DMS 273 treated with DMSO at 0.1 percent for 48 hours (cell line): ENCODE measurements around the gene CCDC102A.

Experiments used
- DNase-seq: peaks from one replicate; lab custom pipeline; 2025; lab: John Stamatoyannopoulos, UW

The CCDC102A gene

DNA sequence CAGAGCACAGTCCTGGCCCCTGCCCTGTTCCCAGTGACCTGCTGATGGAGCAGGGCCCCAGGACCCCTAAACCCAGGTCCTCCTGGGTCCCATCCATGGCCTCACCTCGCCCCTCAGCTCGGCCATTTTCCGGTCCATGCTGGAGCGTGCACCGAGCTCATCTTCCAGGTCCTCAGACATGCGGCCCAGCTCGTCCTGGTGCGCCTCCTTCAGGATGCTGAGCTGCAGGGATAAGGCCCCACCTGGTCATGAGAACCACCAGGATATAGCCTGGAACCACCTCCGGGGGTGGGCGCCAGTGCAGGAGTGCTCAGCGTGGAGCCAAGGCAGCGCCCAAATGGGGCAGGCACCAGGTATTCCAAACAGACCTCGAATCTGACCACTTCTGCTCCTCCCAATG lies 17.9 kb downstream of the CCDC102A start:
- no peak for DNase-seq

DNA sequence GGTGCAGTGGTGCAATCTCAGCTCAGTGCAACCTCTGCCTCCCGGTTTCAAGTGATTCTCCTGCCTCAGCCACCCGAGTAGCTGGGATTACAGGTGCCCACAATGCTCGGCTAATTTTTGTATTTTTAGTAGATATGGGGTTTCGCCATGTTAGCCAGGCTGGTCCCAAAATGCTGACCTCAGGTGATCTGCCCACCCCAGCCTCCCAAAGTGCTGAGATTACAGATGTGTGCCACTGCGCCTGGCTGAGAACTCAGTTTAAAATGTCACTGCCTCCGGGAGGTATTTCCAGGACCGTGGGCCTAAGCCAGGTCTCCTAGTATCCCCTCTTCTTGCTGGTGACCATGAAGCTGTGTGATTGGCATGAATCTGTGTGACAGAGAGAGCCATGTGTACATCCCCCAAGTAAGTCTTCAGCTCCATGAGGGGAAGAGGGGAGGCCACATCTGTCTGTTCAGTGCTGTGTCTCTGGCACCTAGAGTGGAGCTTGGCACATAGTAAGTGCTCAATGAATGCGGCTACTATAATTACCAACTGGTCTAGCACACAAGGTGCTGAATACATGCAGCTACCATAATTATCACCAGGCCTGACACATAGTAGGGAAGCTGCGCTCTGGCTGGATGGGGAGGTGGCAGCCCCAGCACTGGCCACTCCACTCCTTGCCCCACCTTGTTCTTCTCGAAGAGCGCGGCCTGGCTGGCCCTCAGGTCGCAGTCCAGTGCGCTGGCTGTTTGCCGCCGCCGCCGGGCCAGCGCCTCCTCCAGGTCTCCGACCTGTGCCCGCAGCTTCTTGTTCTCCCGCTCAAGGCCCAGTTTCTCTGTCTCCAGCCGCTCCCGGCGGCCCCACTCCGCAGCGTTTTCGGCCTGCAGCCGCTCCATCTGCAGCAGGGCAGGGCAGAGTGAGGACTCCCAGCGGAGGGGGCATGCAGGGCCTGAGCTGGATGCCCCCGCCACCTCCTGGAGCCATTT lies 18.7 kb downstream of the CCDC102A start:
- DNase-seq: no peak

DNA sequence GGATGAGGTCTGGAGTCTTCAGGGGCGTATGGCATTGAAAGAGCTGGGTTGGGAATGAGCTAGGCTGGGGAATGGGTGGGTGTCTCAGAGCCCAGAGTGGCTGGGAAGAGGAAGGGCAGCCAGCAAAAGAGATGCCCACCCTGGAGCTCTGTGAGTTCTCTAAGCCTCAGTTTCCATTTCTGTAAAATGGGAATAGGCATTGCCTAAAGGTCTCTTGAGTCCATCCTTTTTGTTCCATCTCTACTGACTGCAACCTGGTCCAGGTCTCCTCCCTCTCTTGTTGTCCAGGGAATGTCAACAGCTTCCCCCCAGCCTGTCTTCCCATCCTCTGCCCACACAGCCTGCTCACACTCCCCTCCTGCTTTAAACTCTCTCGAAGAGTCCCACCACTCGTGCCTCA lies 19.6 kb downstream of the CCDC102A start:
- no peak for DNase-seq

DNA sequence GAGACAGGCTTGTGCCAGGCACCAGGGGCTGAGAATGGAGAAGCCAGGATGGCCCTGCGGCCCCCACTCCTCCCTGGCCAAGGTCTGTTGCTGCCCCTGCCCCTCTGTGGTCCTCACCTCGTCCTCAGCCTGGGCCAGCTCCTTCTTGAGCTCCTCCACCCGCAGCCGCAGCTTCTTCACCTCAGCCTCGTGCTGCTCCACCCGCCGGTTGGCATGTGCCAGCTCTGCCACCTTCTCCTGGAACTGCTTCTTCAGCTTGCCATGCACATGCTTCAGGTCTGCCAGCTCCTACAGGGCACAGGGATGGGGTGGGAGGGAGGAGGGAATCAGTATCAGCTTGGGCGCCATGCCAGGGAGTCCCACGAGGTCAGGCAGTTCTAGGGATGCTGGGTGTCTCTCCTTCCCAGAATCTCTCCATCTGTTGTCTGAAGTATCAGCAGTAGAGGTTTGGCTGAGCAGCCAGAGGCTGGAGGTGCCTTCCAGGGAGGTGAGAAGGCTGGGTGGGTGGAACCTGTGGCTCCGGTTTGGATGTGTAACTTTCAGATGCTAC lies 20.1 kb downstream of the CCDC102A start:
- DNase-seq: peak; percentile 72

DNA sequence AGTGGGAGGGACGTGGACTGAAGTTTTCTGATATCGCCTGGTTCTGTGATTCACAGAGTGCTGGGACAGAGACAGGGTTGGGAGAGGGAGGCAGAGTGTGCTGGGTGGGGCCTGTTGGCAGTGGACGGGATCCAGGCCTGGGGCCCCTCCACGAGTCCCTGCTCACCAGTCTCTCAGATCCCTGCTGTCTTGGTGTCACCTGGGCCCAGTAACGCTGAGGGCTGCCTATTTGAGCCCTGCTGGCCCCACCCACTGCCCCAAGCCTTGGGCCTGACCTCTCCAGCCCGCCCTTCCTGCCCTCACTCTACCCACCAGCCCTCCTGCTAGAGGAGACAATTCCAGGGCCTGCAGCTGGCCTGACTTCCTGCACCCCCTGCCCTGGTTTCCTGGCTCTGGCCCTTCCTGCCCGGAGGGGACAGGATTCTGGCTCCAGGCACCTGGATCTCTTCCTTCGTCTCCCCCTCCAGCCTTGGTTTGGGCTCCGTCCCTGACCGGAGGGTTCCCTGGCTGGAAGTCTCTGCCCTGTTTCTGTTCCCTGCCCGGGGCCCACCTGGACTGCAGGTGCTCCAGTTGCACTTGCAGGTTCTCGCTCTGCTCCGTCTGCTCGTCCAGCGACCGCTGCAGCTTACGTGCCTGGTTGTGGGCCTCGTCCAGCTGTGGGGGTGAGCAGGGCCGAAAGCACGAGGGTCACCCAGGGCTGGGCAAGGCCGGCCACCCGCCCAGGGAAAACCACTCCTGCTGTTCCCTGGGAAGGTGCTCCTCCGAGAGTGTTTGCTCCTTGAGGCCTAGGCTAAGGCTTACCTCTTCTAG lies 21.4 kb downstream of the CCDC102A start:
- DNase-seq: no peak

DNA sequence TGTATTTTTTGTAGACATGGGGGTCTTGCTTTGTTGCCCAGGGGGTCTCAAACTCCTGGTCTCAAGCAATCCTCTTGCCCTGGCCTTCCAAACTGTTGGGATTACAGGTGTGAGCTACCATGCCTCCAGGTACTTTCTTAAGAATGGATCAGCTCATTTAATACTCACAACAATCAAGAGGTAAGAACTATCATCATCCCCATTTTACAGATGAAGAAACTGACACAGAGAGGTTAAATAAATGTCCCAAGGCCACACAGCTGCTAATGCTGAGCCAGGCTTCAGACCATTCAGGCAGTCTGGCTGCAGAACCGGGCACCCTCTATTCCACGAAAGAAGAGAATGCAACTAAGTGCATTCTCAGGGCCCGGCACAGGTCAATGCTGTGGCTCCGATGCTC lies 22.0 kb downstream of the CCDC102A start:
- DNase-seq: no peak

DNA sequence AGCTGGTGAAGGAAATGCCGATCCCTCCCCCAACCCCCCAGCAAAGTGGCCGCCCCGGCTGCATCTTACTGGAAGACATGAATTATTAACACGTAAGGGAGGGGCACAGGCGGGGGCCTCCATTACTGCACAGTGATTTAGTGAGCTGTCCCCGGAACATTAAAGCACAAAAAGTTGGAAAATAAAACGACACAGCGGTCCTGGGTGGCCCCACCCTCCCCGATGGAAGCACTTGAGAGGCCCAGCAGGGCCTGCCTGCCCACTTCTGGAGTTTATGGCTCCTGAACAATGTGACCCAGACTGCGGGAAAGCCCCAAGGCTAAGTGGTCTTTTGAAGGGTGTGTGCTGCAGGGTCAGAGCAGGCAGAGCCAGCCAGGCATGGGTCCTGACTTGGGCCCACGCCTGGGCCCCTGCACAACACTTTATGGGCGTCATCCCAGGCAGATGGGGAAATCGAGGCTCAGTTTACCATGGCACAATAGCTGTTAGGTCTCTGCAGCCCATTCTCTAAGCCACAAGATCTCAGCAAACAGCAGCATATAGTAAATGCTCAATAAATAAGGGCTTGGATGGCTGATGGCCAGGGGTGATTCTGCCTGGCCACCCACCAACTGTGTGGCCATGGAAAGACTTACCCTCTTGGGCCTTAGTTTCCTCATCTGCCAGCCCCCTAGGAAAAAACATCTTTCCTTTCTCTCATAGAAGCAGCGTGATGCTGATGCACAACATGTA lies 22.8 kb downstream of the CCDC102A start:
- no peak for DNase-seq

DNA sequence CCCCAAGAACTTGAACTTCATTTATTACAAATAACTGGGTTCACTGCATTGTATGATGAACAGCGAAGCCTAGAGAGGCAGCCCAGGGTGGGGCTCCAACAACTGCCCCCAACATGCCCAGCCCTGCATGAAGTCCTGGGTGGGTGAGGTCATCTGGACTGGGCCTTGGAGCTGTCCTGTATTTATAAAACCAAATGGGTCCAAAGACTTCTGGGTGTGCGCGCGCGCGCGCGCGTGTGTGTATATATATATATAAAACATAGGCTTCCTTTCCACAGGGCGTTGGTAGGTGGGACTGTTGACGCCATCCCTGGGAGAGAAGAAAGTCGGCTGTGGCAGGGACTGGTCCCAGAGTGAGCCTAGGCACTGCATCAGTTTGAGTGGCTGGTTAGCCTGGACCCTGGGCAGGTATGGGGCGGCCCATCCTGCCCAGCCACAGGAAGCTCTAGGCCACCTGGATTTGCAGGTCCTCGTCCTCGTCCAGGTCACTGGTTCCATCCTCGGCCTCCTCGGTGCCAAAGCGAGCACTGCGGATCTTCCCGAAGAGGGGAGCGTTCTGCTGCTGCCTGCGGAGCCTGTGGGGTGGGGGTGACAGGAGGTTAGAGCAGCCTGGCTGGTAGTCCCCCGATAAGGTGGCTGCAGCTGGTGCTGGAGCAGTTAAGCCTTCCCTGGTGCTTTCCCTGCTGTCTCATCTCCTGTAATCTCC lies 23.9 kb downstream of the CCDC102A start:
- no peak for DNase-seq

DNA sequence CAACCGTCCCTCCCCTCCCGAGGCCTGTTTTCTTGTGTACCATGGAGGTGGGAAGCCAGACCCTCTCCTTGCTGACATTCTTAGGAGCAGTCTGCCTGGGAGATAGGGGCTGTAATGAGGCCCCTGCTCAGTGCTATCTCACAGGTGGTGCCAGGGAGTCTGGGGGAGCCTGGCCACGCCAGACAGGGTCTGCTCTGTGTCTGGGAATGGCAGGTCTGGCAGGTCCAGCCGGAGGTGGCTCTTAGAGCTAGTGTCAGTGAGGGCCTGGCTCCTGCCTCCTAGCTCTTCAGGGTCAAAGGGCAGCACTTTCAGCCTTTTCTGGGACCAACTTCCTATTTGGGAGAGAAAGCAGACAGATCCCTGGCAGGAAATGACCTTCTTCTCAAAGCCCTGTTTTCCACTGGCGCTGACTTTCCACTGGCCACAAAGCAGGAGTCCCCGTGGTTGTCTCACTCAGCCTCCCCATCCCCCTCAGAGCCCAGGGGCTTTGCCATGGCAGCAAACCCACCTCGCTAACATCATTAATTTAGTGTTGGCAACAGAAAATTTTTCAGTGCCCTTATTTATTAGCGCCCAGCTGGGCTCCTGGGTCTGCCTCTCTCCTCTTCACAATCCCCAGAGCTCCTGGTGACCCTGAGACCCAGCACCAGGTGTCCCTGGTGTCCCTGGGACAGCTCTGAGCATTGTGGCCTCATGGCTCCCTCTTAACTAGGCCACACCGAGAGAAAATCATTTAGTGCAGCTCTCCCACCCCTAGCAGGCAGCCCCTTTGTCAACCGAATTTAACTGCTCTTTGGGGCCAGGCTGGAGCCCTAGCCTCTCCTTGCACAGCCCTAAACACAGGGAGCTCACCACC lies 26.1 kb downstream of the CCDC102A start:
- no peak for DNase-seq

DNA sequence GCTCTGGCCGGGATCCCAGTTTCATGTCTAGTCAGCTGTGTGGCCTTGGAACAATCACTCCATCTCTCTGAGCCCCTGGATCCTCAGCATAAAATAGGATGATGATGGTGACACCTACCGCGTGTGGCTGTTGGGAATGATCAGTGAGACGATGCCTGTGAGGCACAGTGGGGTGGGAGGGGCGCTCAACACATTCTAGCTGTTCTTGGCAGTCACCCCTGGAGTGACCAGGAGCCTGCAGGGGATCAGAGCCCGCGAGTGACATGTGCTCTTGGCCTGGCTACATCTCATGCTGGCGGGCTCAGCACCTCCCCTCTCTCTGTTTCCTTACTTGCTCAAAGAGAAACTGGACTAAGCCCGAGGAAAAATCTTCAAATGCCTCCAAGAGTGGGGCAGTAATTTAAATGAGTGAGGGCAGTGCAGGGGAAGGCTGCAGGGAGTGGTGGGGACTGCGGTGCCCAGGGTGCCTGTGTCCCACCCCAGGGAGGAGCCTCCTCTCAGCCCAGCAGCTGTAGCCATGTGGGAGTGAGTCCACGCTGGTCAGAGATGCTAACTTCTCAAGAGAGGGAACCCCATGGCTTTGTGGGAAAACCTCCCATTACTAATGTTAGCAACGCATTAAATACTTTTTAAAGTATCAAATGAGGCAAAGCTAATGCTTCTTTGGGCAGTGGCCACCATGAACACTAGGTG lies 27.0 kb downstream of the CCDC102A start:
- DNase-seq: no peak

DNA sequence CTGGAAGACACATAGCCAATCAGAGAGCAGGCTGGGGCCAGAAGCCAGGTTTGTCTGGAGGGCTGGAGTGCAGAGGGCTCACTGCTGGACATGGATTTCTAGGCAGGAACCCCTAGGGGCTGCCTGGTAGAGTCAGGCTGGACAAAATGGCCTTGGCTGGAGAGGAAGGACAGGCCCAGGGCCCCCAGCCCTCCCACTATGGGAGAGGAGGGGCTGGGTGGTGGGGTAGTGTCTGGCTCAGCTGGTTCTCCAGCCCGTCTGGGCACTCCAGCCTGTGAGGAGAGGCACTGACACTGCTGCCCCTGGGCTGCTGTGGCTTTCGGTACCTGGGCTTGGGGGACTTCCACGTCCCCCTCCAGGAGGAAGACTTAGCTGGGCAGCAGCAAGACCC lies 28.3 kb downstream of the CCDC102A start:
- DNase-seq: no peak

DNA sequence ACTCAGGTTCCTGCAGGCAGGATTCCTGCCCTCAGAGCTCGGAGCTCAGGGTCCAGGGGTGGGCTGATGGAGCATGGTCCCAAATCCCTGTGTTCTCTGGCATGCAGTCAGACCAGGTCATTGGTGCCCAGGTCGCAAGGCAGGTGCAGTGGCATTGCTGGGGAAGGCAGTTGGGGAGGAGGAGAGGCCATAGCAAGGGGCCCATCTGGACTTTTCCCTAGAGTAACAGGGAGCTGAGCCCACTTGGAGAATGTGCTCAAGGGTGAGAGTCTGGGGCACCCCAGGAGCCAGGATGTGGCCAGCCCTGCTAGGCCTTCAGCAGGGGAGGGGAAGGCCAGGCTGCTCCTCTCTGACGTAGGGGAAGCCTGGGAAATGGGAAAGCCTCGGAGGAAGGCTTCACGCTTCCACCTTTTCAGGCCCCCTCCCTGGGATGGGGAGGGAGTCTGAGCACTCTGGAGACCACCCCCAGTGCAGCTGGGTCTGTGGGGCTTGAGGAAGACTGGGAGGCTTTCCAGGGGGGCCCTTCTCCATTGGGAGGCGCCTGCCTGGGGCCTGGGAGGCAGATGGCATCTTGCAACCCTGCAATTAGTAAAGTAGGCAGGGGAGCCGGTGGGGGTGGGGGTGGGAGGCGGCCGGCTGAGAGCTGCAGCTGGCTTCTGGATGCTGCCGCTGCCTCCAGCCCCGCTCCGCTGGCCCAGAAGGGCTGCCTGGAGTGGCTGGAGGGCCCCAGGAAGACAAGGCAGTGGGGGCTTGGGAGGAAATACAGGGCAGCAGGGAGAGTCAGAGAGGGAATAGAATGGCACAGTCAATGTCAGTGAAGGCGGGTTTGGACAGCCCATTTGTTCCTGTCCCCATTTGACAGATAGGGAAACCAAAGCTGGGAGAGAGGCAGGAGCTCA lies 29.0 kb downstream of the CCDC102A start:
- DNase-seq: peak; percentile 55

DNA sequence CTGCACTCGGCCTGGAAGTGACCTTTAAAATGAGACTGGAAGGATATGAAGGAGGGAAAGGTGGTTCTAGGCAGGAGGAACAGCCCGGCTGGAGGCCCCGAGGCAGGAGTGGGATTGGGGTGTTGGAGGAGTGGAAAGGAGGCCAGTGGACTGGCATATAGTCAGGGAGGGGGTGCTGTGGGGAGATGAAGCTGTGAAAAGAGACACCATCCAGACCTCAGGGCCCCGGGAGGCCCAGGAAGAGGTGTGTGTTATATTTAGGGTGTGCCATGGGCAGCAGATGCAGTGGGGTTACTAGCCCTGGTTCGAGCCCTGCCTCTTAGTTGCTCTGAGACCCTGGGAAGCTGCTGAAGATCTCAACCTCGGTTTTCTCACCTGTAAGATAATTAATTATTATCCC lies 31.2 kb downstream of the CCDC102A start:
- DNase-seq: no peak

DNA sequence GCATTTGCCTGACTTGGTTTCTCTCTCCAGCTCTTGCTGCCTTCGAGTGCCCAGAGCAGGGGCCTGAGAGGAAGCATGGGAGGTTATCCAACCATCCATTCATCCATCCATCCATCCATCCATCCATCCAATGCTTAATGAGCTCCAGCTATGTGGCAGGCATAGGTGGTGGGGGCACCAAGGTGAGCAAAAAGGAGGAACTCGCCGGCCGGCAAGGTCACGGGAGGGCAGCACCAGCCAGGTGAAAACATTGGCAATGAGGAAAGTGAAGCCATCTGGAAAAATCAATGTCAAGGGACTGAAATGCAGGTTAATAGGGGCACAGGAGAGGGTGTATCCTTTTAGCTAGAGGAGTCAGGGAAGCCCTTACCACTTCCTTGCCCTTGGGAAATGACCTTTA lies 31.9 kb downstream of the CCDC102A start:
- DNase-seq: no peak

DNA sequence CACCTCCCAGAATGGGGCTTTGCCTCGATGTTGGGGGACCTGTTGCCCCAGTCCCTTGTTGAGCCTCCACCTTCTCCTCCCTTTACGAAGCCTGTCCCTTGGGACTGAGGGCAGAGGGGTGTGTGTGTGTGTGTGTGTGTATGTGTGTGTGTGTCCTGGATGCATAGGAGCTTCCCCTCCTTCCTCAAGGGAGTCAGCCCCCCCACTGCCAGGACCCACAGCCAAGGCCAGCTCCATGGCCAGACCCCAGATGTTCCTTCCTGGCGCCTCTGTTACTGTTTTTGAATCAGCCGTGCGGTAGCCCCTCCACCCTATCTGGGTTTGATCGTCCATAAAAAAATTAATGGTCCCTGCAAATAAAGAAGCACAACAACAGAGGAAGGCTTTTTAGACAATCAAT lies 32.4 kb downstream of the CCDC102A start:
- DNase-seq: no peak

DNA sequence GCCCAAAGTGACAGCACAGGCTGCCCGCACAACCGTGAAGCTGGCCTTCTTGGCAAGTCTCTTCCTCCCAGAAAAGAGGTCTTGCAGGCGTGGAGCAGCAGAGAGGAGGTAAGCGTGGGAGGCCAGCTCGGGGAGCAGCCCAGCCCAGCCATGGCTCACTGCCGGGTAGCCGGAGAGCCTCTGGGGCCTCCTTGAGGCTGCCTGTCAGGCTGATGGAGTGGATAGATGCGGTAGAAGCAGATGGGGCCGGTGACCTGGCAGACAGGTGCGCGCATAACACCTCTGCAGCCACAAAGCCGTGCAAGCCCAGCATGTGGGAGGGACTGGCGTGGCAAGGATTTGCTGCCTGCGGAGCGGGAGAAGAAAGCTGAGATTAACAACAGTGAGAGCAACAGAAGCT lies 33.0 kb downstream of the CCDC102A start:
- DNase-seq: no peak

DNA sequence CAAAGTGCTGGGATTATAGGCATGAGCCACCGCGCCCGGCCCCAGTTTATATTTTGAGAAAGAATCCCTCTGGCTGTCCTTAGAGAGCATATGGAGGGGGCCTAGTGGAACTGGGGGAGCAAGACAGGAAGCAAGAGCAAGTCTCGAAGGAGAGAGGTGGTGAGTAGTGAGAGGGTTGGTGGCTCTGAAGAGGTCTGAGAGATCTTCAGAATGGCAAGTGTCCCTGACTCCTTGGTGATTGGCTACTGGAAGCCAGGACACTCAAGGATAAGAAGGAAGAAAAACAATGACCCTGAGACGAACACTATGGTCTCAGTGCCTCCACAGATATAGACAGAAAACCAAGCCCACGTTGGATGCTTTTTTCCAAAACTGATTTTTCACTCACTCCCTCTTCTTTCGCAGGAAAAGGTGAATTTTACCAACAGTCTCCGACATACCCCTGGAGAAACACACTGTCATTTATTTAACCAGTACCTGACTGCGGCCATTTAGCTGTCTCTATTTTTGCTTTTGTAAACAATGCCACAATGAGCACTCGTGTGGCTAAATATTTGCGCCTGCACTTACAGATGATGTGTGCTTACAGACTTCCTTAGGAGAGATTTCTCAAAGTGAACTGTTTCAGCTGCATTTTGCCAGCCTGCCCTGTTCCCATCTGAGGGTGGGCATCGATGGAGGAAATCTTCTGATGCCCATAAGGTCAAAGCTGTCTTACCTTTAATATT lies 34.2 kb downstream of the CCDC102A start:
- no peak for DNase-seq

DNA sequence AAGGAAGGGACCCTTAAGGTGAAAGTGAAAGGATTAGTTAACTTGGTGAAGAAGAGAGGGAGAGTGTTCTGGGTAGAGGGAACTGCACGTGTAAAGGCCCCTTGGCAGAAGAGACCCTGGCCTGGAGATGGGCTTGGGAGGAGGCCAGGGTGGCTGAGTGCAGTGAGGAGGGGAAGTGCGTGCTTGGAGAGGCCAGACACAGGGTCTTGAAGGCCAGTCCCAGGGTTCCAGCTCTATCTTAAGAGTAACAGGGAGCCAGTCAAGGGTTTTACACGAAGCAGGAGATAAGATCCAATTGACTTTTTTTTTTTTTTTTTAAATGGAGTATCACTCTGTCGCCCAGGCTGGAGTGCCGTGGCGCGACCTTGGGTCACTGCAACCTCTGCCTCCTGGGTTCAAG lies 34.9 kb downstream of the CCDC102A start:
- DNase-seq: no peak
